DOHH2 (cell line): Measurements from ENCODE around the gene SYNRG.
A peak's percentile ranks its signal among the peaks of the same experiment; 100 is the strongest.

ENCODE experiments used
- CTCF ChIP-seq: fragments of 200-600 bp; sonication (generic); IDR thresholded peaks from one replicate; pipeline ENCODE4 v1.5.1; 2014; ENCODE audit warnings: antibody characterized with exemption, mild to moderate bottlenecking, low read depth, low read length; ENCODE audit not compliant: poor library complexity, severe bottlenecking
- EZH2phosphoT487 ChIP-seq: fragments of 200-600 bp; sonication (generic); IDR thresholded peaks from 2 replicates; pipeline ENCODE4 v1.6.1; 2017; ENCODE audit warnings: borderline replicate concordance, mild to moderate bottlenecking, antibody characterized with exemption, low read length, moderate library complexity, mixed read lengths

GRCh38 chr17:37490638-37491614, 118.3 kb downstream of the SYNRG start:
- TF ChIP-seq CTCF, result no peak
- TF ChIP-seq EZH2phosphoT487, result 0 out of 2 replicates have a peak, but pooled peaks have one; percentile 16
